Measurements from ENCODE around the gene MBOAT7.
"Not testable (repeated sequence)": the region's sequence is repeated elsewhere in the genome, so short reads cannot be mapped to it uniquely, and the experiment has no call there.

The MBOAT7 gene

GRCh38 chr19:54201172-54201701 is 11.9 kb upstream of the MBOAT7 start:
- Mint-ChIP-seq H3K27ac (peak overlapping the region; percentile 100), H3K4me1 (peaks cover 51% of the 10 kb centered on the region), H3K36me3 (peaks cover 32% of the 10 kb centered on the region), H3K27me3 (no peaks in the 10 kb centered on the region), H3K4me3 (peak overlapping the region; percentile 95), H3K9me3 (no peaks in the 10 kb centered on the region)

- Mint-ChIP-seq H3K4me1 (peaks cover 32% of the 10 kb centered on the region), H3K36me3 (peaks cover 30% of the 10 kb centered on the region)
Measured at GRCh38 chr19:54199401-54199800, 10.0 kb upstream of the MBOAT7 start.

GRCh38 chr19:54197121-54197520 is 7.7 kb upstream of the MBOAT7 start:
- Mint-ChIP-seq H3K4me3 (no peak overlapping the region), H3K36me3 (peaks cover 17% of the 10 kb centered on the region), H3K9me3 (no peaks in the 10 kb centered on the region), H3K27ac (no peak overlapping the region), H3K27me3 (no peaks in the 10 kb centered on the region), H3K4me1 (peaks cover 25% of the 10 kb centered on the region)

More at GRCh38 chr19:54199401-54199800, 10.0 kb upstream of the MBOAT7 start:
- Mint-ChIP-seq H3K27ac (peak overlapping the region; percentile 67), H3K27me3 (no peaks in the 10 kb centered on the region), H3K9me3 (no peaks in the 10 kb centered on the region), H3K4me3 (peak overlapping the region; percentile 80)

GRCh38 chr19:54196536-54196935 is 7.2 kb upstream of the MBOAT7 start:
- peaks cover 31% of the 10 kb centered on the region for H3K4me1 Mint-ChIP-seq
- no peak overlapping the region for H3K4me3 Mint-ChIP-seq
- H3K36me3 Mint-ChIP-seq, result peaks cover 11% of the 10 kb centered on the region
- no peaks in the 10 kb centered on the region for H3K9me3 Mint-ChIP-seq
- no peaks in the 10 kb centered on the region for H3K27me3 Mint-ChIP-seq
- no peak overlapping the region for H3K27ac Mint-ChIP-seq

GRCh38 chr19:54194463-54194862 is 5.1 kb upstream of the MBOAT7 start:
- H3K4me3 Mint-ChIP-seq, H3K27ac Mint-ChIP-seq, H3K9me3 Mint-ChIP-seq, H3K27me3 Mint-ChIP-seq, H3K36me3 Mint-ChIP-seq: not testable (repeated sequence)
- peaks cover 34% of the 10 kb centered on the region for H3K4me1 Mint-ChIP-seq

GRCh38 chr19:54193011-54193410 is 3.6 kb upstream of the MBOAT7 start:
- H3K4me3 Mint-ChIP-seq, result peak overlapping the region; percentile 97
- H3K27ac Mint-ChIP-seq, result no peak overlapping the region
- no peaks in the 10 kb centered on the region for H3K9me3 Mint-ChIP-seq
- H3K36me3 Mint-ChIP-seq, result peaks cover 5% of the 10 kb centered on the region
- no peaks in the 10 kb centered on the region for H3K27me3 Mint-ChIP-seq
- H3K4me1 Mint-ChIP-seq, result peaks cover 28% of the 10 kb centered on the region

- H3K36me3 Mint-ChIP-seq, result peaks cover 5% of the 10 kb centered on the region
Measured at GRCh38 chr19:54191811-54192453, 2.6 kb upstream of the MBOAT7 start.

GRCh38 chr19:54191011-54191810 is 1.8 kb upstream of the MBOAT7 start, which contains the start of gene TSEN34:
TSS of gene TSEN34 (plus strand) at chr19:54191308. CDS start at chr19:54191365, 57 bp downstream.
- H3K9me3 Mint-ChIP-seq, result no peaks in the 10 kb centered on the region
- peaks cover 5% of the 10 kb centered on the region for H3K36me3 Mint-ChIP-seq
- no peaks in the 10 kb centered on the region for H3K27me3 Mint-ChIP-seq
- H3K27ac Mint-ChIP-seq, result peak within 1 kb of the TSS; percentile 100
- peaks cover 38% of the 10 kb centered on the region for H3K4me1 Mint-ChIP-seq
- peak within 1 kb of the TSS; percentile 97 for H3K4me3 Mint-ChIP-seq

More at GRCh38 chr19:54191811-54192453, 2.6 kb upstream of the MBOAT7 start:
- Mint-ChIP-seq H3K4me1 (peaks cover 38% of the 10 kb centered on the region), H3K27ac (peak overlapping the region; percentile 55), H3K9me3 (no peaks in the 10 kb centered on the region), H3K4me3 (peak overlapping the region; percentile 97), H3K27me3 (no peaks in the 10 kb centered on the region)

GRCh38 chr19:54190503-54191010 is 1.2 kb upstream of the MBOAT7 start:
- H3K27ac Mint-ChIP-seq, result peak overlapping the region; percentile 100
- peaks cover 38% of the 10 kb centered on the region for H3K4me1 Mint-ChIP-seq
- H3K36me3 Mint-ChIP-seq, result peaks cover 3% of the 10 kb centered on the region
- no peaks in the 10 kb centered on the region for H3K9me3 Mint-ChIP-seq
- H3K4me3 Mint-ChIP-seq, result peak overlapping the region; percentile 97
- H3K27me3 Mint-ChIP-seq, result no peaks in the 10 kb centered on the region

- Mint-ChIP-seq H3K9me3 (no peaks in the 10 kb centered on the region), H3K36me3 (no peaks in the 10 kb centered on the region), H3K27me3 (no peaks in the 10 kb centered on the region), H3K27ac (peak overlapping the region; percentile 100), H3K4me1 (peaks cover 38% of the 10 kb centered on the region), H3K4me3 (peak overlapping the region; percentile 97)
Measured at GRCh38 chr19:54189735-54190502, 539 bp upstream of the MBOAT7 start.

GRCh38 chr19:54188215-54188871 is 1.0 kb downstream of the MBOAT7 start:
- peak overlapping the region; percentile 89 for H3K4me3 Mint-ChIP-seq
- no peaks in the 10 kb centered on the region for H3K9me3 Mint-ChIP-seq
- no peaks in the 10 kb centered on the region for H3K36me3 Mint-ChIP-seq
- H3K27me3 Mint-ChIP-seq, result no peaks in the 10 kb centered on the region
- peak overlapping the region; percentile 74 for H3K27ac Mint-ChIP-seq
- peaks cover 33% of the 10 kb centered on the region for H3K4me1 Mint-ChIP-seq

GRCh38 chr19:54186934-54187381 is 2.4 kb downstream of the MBOAT7 start:
- Mint-ChIP-seq H3K9me3 (no peaks in the 10 kb centered on the region), H3K36me3 (no peaks in the 10 kb centered on the region), H3K27me3 (no peaks in the 10 kb centered on the region), H3K4me3 (peak overlapping the region; percentile 89), H3K27ac (peak overlapping the region; percentile 38), H3K4me1 (peaks cover 21% of the 10 kb centered on the region)

GRCh38 chr19:54186351-54186750 is 3.0 kb downstream of the MBOAT7 start:
- H3K27me3 Mint-ChIP-seq, result no peaks in the 10 kb centered on the region
- H3K4me1 Mint-ChIP-seq, result peaks cover 16% of the 10 kb centered on the region
- H3K36me3 Mint-ChIP-seq, result no peaks in the 10 kb centered on the region
- H3K27ac Mint-ChIP-seq, result no peak overlapping the region
- H3K4me3 Mint-ChIP-seq, result no peak overlapping the region
- no peaks in the 10 kb centered on the region for H3K9me3 Mint-ChIP-seq

GRCh38 chr19:54183431-54183830 is 5.9 kb downstream of the MBOAT7 start:
- no peaks in the 10 kb centered on the region for H3K27me3 Mint-ChIP-seq
- H3K27ac Mint-ChIP-seq, result no peak overlapping the region
- peaks cover 12% of the 10 kb centered on the region for H3K4me1 Mint-ChIP-seq
- no peaks in the 10 kb centered on the region for H3K9me3 Mint-ChIP-seq
- H3K36me3 Mint-ChIP-seq, result no peaks in the 10 kb centered on the region
- H3K4me3 Mint-ChIP-seq, result no peak overlapping the region

- H3K4me3 Mint-ChIP-seq, H3K27ac Mint-ChIP-seq, H3K9me3 Mint-ChIP-seq, H3K27me3 Mint-ChIP-seq, H3K36me3 Mint-ChIP-seq, H3K4me1 Mint-ChIP-seq: not testable (repeated sequence)
Measured at GRCh38 chr19:54181894-54182293, 7.5 kb downstream of the MBOAT7 start.
